H1 (cell line): Measurements from ENCODE around the gene HMCN2. TPM values are rescaled to one million over a fixed set of nuclear protein-coding genes. Genes with fewer than 3 reads are reported as not detected.

Source experiments
- CTCF ChIA-PET: fragments of 300-600 bp; sonication (Branson Sonifier 250); formaldehyde crosslinking; loops from one replicate; lab custom pipeline; 2021; ENCODE audit not compliant: partially characterized antibody; lab: Charles Lee
- POLR2A ChIA-PET: fragments of 300-600 bp; sonication (Branson Sonifier 250); formaldehyde crosslinking; loops from one replicate; lab custom pipeline; 2021; ENCODE audit warnings: inconsistent platforms; ENCODE audit not compliant: partially characterized antibody; lab: Charles Lee
- DNase-seq, 2 experiments: peaks; one replicate each; pipeline versions ENCODE4 v3.0.0 to v3.0.0-alpha.2; 2010 to 2022; ENCODE audit warnings: low spot score in 2 of 2, low read depth in 1 of 2, mixed read lengths in 1 of 2
- FAIRE-seq: peaks from 2 replicates; lab custom pipeline; 2011; peaks lifted over from hg19 to GRCh38; lab: Jason Lieb, UNC
- H2AFZ ChIP-seq: 2 replicates; pipeline ENCODE4 v1.8.1; 2012; ENCODE audit warnings: low read length, inconsistent platforms
- H2AK5ac ChIP-seq: 2 replicates; pipeline ENCODE4 v1.6.1; 2013; ENCODE audit warnings: low read depth, low read length
- H2BK120ac ChIP-seq: replicated peaks from 2 replicates; pipeline ENCODE3; 2013; ENCODE audit warnings: low read depth, low read length, inconsistent platforms
- H2BK12ac ChIP-seq: 2 replicates; pipeline ENCODE4 v1.6.1; 2013; ENCODE audit warnings: low read depth, low read length
- H2BK15ac ChIP-seq: 2 replicates; pipeline ENCODE4 v1.6.1; 2013; ENCODE audit warnings: low read length
- H2BK20ac ChIP-seq: 2 replicates; pipeline ENCODE4 v1.6.1; 2013; ENCODE audit warnings: low read length
- H2BK5ac ChIP-seq: 2 replicates; pipeline ENCODE4 v1.6.1; 2013; ENCODE audit warnings: low read depth, low read length
- H3K14ac ChIP-seq: 2 replicates; pipeline ENCODE4 v1.6.1; 2013; ENCODE audit warnings: inconsistent platforms; ENCODE audit not compliant: insufficient read length
- H3K18ac ChIP-seq: 2 replicates; pipeline ENCODE4 v1.6.1; 2013; ENCODE audit warnings: low read length; ENCODE audit errors: extremely low read depth
- H3K23ac ChIP-seq: 2 replicates; pipeline ENCODE4 v1.6.1; 2013; ENCODE audit warnings: inconsistent platforms; ENCODE audit not compliant: insufficient read length
- H3K23me2 ChIP-seq: 2 replicates; pipeline ENCODE4 v1.6.1; 2013; ENCODE audit warnings: low read depth, low read length
- H3K27ac ChIP-seq: 2 replicates; pipeline ENCODE4 v1.6.1; 2011; ENCODE audit warnings: low read depth, low read length, inconsistent platforms
- H3K27me3 ChIP-seq, 4 experiments: replicated peaks in 1 of 4; 1 replicate in 1 of 4; 2 replicates in 3 of 4; pipeline versions ENCODE4 v1.6.1 to v1.8.1; 2011 to 2013; ENCODE audit warnings: low read length in 3 of 4, mild to moderate bottlenecking in 3 of 4, inconsistent platforms in 2 of 4, mixed read lengths in 2 of 4, moderate library complexity in 1 of 4; ENCODE audit not compliant: control insufficient read depth in 3 of 4, insufficient read depth in 3 of 4; ENCODE audit errors: extremely low read depth in 1 of 4
- H3K36me3 ChIP-seq, 4 experiments: 2 replicates each; pipeline versions ENCODE4 v1.6.1 to v1.8.1; 2011 to 2013; ENCODE audit warnings: mild to moderate bottlenecking in 4 of 4, low read length in 3 of 4, moderate library complexity in 2 of 4, control low read depth in 1 of 4, inconsistent platforms in 1 of 4; ENCODE audit not compliant: insufficient read depth in 4 of 4, control insufficient read depth in 2 of 4
- H3K4ac ChIP-seq: replicated peaks from 2 replicates; pipeline ENCODE3; 2013; ENCODE audit warnings: low read length, low read depth, mixed read lengths, inconsistent platforms; ENCODE audit not compliant: insufficient read length
- H3K4me1 ChIP-seq, 4 experiments: replicated peaks in 1 of 4; 1 replicate in 1 of 4; 2 replicates in 3 of 4; pipeline versions ENCODE4 v1.6.1 to v1.8.1; 2011 to 2013; ENCODE audit warnings: low read length in 3 of 4, inconsistent platforms in 2 of 4, mixed read lengths in 1 of 4; ENCODE audit not compliant: insufficient read depth in 4 of 4, control insufficient read depth in 3 of 4
- H3K4me2 ChIP-seq, 2 experiments: 2 replicates each; pipeline versions ENCODE4 v1.6.1 to v1.8.1; 2011 to 2013; ENCODE audit warnings: low read depth in 2 of 2, low read length in 2 of 2, control low read depth in 1 of 2, inconsistent platforms in 1 of 2, mild to moderate bottlenecking in 1 of 2; ENCODE audit not compliant: insufficient read depth in 1 of 2
- H3K4me3 ChIP-seq, 4 experiments: fragments of 200-600, 300-600 bp in 1 of 4; sonication (generic), shearing (Covaris generic), sonication (Bioruptor Twin) in 1 of 4; 2 replicates each; pipeline versions ENCODE4 v1.5.1 to v1.8.1; 2011 to 2016; ENCODE audit warnings: low read length in 4 of 4, low read depth in 3 of 4, control low read depth in 2 of 4, inconsistent platforms in 2 of 4, mild to moderate bottlenecking in 2 of 4, mixed read lengths in 1 of 4, moderate library complexity in 1 of 4; ENCODE audit not compliant: insufficient read depth in 2 of 4; ENCODE audit errors: extremely low read depth in 1 of 4
- H3K56ac ChIP-seq: replicated peaks from 2 replicates; pipeline ENCODE3; 2013; ENCODE audit warnings: low read depth, mild to moderate bottlenecking, mixed read lengths, low read length, inconsistent platforms; ENCODE audit not compliant: insufficient read length
- H3K79me1 ChIP-seq: 2 replicates; pipeline ENCODE4 v1.6.1; 2013; ENCODE audit warnings: low read depth, low read length, control low read depth
- H3K79me2 ChIP-seq, 2 experiments: 2 replicates each; pipeline versions ENCODE4 v1.6.1 to v1.8.1; 2012 to 2013; ENCODE audit warnings: low read length in 2 of 2, mild to moderate bottlenecking in 2 of 2, inconsistent platforms in 1 of 2; ENCODE audit not compliant: insufficient read depth in 2 of 2, control insufficient read depth in 1 of 2
- H3K9ac ChIP-seq, 4 experiments: replicated peaks in 1 of 4; 1 replicate in 1 of 4; 2 replicates in 3 of 4; pipeline versions ENCODE4 v1.6.1 to v1.8.1; 2011 to 2013; ENCODE audit warnings: low read depth in 3 of 4, low read length in 3 of 4, control low read depth in 2 of 4, mild to moderate bottlenecking in 2 of 4, moderate library complexity in 2 of 4, inconsistent platforms in 1 of 4; ENCODE audit errors: extremely low read depth in 1 of 4
- H3K9me3 ChIP-seq, 2 experiments: 2 replicates each; pipeline versions ENCODE4 v1.6.1 to v1.8.1; 2012 to 2013; ENCODE audit warnings: mild to moderate bottlenecking in 2 of 2, moderate library complexity in 2 of 2, control low read depth in 1 of 2, inconsistent platforms in 1 of 2, low read depth in 1 of 2, low read length in 1 of 2, mixed read lengths in 1 of 2; ENCODE audit not compliant: insufficient read depth in 2 of 2
- H4K20me1 ChIP-seq, 2 experiments: replicated peaks in 1 of 2; 2 replicates each; pipeline versions ENCODE3 to v1.8.1; 2011 to 2013; ENCODE audit warnings: inconsistent platforms in 2 of 2, low read length in 2 of 2, mild to moderate bottlenecking in 1 of 2; ENCODE audit not compliant: insufficient read depth in 2 of 2, control insufficient read depth in 1 of 2
- H4K5ac ChIP-seq: 2 replicates; pipeline ENCODE4 v1.6.1; 2013; ENCODE audit warnings: low read length, low read depth, mixed read lengths, inconsistent platforms; ENCODE audit not compliant: insufficient read length
- H4K8ac ChIP-seq: 2 replicates; pipeline ENCODE4 v1.8.0; 2013; ENCODE audit warnings: mild to moderate bottlenecking, moderate library complexity, low read length, inconsistent platforms; ENCODE audit not compliant: insufficient read depth; ENCODE audit errors: extremely low read depth
- H4K91ac ChIP-seq: replicated peaks from 2 replicates; pipeline ENCODE3; 2013; ENCODE audit warnings: low read length, mixed read lengths, inconsistent platforms; ENCODE audit not compliant: insufficient read length
- CREB1 ChIP-seq: IDR thresholded peaks from 2 replicates; pipeline ENCODE4 v1.6.1; 2012; ENCODE audit warnings: inconsistent platforms
- EZH2 ChIP-seq: fragments of 200-600 bp; sonication (generic); IDR thresholded peaks from 2 replicates; pipeline ENCODE4 v1.7.1; 2012; ENCODE audit warnings: low read depth, mild to moderate bottlenecking, moderate library complexity, low read length, inconsistent platforms; ENCODE audit not compliant: severe bottlenecking
- GABPA ChIP-seq: IDR thresholded peaks from 2 replicates; pipeline ENCODE4 v1.6.1; 2011; ENCODE audit warnings: mild to moderate bottlenecking, low read length, moderate library complexity, borderline replicate concordance; ENCODE audit not compliant: insufficient read depth
- GTF2F1 ChIP-seq: IDR thresholded peaks from 2 replicates; pipeline ENCODE4 v1.6.1; 2012; ENCODE audit warnings: low read depth, low read length, improper control_type of control experiment, borderline replicate concordance
- JUND ChIP-seq: IDR thresholded peaks from 2 replicates; pipeline ENCODE4 v1.6.1; 2011; ENCODE audit warnings: mild to moderate bottlenecking, improper control_type of control experiment, low read length
- KDM1A ChIP-seq: fragments of 200-600, 300-600 bp; sonication (generic); IDR thresholded peaks from 2 replicates; pipeline ENCODE4 v1.7.1; 2016; ENCODE audit warnings: mild to moderate bottlenecking, low read length, borderline replicate concordance
- KDM5A ChIP-seq: fragments of 200-600 bp; IDR thresholded peaks from 2 replicates; pipeline ENCODE4 v1.7.1; 2012; ENCODE audit warnings: mild to moderate bottlenecking, low read length, inconsistent platforms, mixed read lengths
- NANOG ChIP-seq: IDR thresholded peaks from 2 replicates; pipeline ENCODE4 v1.6.1; 2011; ENCODE audit warnings: low read length, low read depth, mild to moderate bottlenecking, inconsistent platforms; ENCODE audit not compliant: insufficient read depth, poor library complexity, severe bottlenecking
- POU5F1 ChIP-seq: IDR thresholded peaks from 2 replicates; pipeline ENCODE4 v1.6.1; 2011; ENCODE audit warnings: low read depth, mild to moderate bottlenecking, low read length, moderate library complexity
- RNF2 ChIP-seq: fragments of 200-900, 300-1000 bp; sonication (generic); IDR thresholded peaks from 2 replicates; pipeline ENCODE4 v1.7.1; 2016; ENCODE audit warnings: borderline replicate concordance, low read depth, mild to moderate bottlenecking, antibody characterized with exemption, low read length; ENCODE audit not compliant: poor library complexity, severe bottlenecking; ENCODE audit errors: missing control alignments
- SIRT6 ChIP-seq: IDR thresholded peaks from one replicate; pipeline ENCODE4 v1.7.1; 2012; ENCODE audit warnings: low read length, inconsistent platforms
- SP1 ChIP-seq: IDR thresholded peaks from 2 replicates; pipeline ENCODE4 v1.6.1; 2011; ENCODE audit warnings: low read depth, low read length
- SP4 ChIP-seq: IDR thresholded peaks from 2 replicates; pipeline ENCODE4 v1.6.1; 2012; ENCODE audit warnings: low read length, inconsistent platforms
- TBP ChIP-seq: IDR thresholded peaks from 2 replicates; pipeline ENCODE4 v1.6.1; 2011; ENCODE audit warnings: low read depth, low read length, improper control_type of control experiment
- WGBS, 2 experiments: shearing (Covaris generic) in 1 of 2; methylation state at CpG; one replicate each; pipeline versions ENCODE4 v1.1.6 to v1.1.7; 2013 to 2015; ENCODE audit warnings: low lambda C conversion rate in 2 of 2, mixed read lengths in 2 of 2, inconsistent platforms in 1 of 2, low coverage in 1 of 2, missing lambda C conversion rate in 1 of 2; ENCODE audit not compliant: insufficient replicate concordance in 2 of 2, insufficient coverage in 1 of 2, insufficient read length in 1 of 2; ENCODE audit errors: extremely low coverage in 1 of 2, missing lambda C conversion rate in 1 of 2; 5-methylcytosine and 5-hydroxymethylcytosine counted together
- polyA plus RNA-seq, 7 experiments: library from polyadenylated mRNA; depleted of rRNA in 3 of 7; stranded (reverse) in 5 of 7; unstranded in 2 of 7; fragments of >200 nt in 5 of 7; fragments of 200-250 nt in 2 of 7; gene quantifications; 1 replicate in 5 of 7; 2 replicates in 1 of 7; 4 replicates in 1 of 7; pipeline versions ENCODE4 v1.2.1 to v1.2.3, GENCODE V29; 2011 to 2013; ENCODE audit warnings: missing spikeins in 2 of 7, mixed read lengths in 2 of 7
- total RNA-seq: library from RNA; stranded (reverse); fragmentation: NEBNext Ultra II Directional; extraction: Animal tissue kit (Norgen Biotek cat#: 25700); gene quantifications from 2 replicates; pipeline ENCODE4 v1.2.1, GENCODE V29; 2021

Gene HMCN2
- total and polyA plus RNA-seq, 2 of the 8 experiments (the other 6 are each of a cell fraction or from before 2014, with no cell fraction given): 5.0 to 9.1 TPM

DNA sequence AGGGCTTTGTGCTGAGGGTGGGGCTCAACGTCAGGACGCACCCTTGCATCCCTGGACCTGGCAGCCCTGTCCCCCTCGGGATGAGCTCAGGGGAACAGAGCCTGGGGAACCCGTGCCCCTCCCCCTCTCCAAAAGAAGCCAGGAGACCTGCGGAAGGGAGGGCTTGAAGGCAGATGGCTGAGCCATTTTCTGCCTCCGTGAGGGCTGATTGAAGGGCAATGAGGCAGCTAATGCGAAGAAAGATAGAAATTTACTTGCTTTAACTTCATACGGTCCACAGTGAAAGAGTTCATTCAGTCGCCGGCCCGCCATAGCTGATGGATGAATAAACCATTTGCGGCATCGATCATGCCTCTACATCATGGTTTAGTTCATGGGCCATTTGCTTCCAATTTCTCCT is 208.0 kb downstream of the HMCN2 start:
- no peak for TF ChIP-seq KDM5A
- no peak for TF ChIP-seq TBP
- no peak for TF ChIP-seq JUND
- TF ChIP-seq CREB1: no peak
- no peak for TF ChIP-seq GTF2F1
- TF ChIP-seq SP1: no peak
- no peak for TF ChIP-seq SP4
- TF ChIP-seq EZH2: no peak
- no peak for TF ChIP-seq KDM1A
- no peak for TF ChIP-seq SIRT6
- no peak for TF ChIP-seq POU5F1
- no peak for TF ChIP-seq NANOG
- no peak for TF ChIP-seq GABPA
- no peak for TF ChIP-seq RNF2
- CTCF ChIA-PET: interaction anchor here (0.9 to 13.0 kb wide), 4 partner anchors 10 to 209 kb away, joined by 3 to 136 read pairs (median 4); no protein-coding TSS in a partner anchor
- H2AK5ac ChIP-seq: 0 out of 2 replicates have a peak overlapping the region, but pooled peaks have one; percentile 24
- H3K4me2 ChIP-seq: peak overlapping the region; percentile 40 to 55
- no peak overlapping the region for H3K9ac ChIP-seq
- no peak overlapping the region for H3K14ac ChIP-seq
- H4K8ac ChIP-seq: 0 out of 2 replicates have a peak overlapping the region, but pooled peaks have one; percentile 62
- peak overlapping the region; percentile 75; the same call in 1 of the 2 replicates for H2BK12ac ChIP-seq
- FAIRE-seq (no peak), DNase-seq (no peak)
- no peak overlapping the region for H4K91ac ChIP-seq
- H3K23ac ChIP-seq: no peak overlapping the region
- H3K18ac ChIP-seq: peak overlapping the region; percentile 13
- no peaks in the 10 kb centered on the region for H3K27me3 ChIP-seq
- H3K79me1 ChIP-seq: no peaks in the 10 kb centered on the region; the same call in 1 of the 2 replicates
- 62% methylated on average over 12 of the region's 13 CpGs; no CpG with 5 or more reads in 1 of the 2 experiments for WGBS, 2 experiments
- no peak overlapping the region for H2AFZ ChIP-seq
- H3K4me3 ChIP-seq: 0 out of 8 replicates have a peak overlapping the region, but pooled peaks of 1 of the 4 experiments have one; percentile 27
- H2BK5ac ChIP-seq: peak overlapping the region; percentile 52; the same call in 1 of the 2 replicates
- H4K20me1 ChIP-seq: no peaks in the 10 kb centered on the region
- 0 out of 2 replicates have a peak, but pooled peaks cover 3% of the 10 kb centered on the region for H3K23me2 ChIP-seq
- H4K5ac ChIP-seq: no peak overlapping the region
- no peak overlapping the region; the same call in 1 of the 2 replicates for H3K27ac ChIP-seq
- H2BK15ac ChIP-seq: no peak overlapping the region
- no peak overlapping the region for H3K56ac ChIP-seq
- peaks cover 0 to 22% (median 12%) of the 10 kb centered on the region in 4 experiments; a peak in 6 of 7 replicates for H3K4me1 ChIP-seq
- H3K9me3 ChIP-seq: no peaks in the 10 kb centered on the region
- POLR2A ChIA-PET: interaction anchor here (1.2 to 1.5 kb wide), 2 partner anchors 9 to 26 kb away, joined by 3 to 5 read pairs; no protein-coding TSS in a partner anchor
- H3K4ac ChIP-seq: no peak overlapping the region
- H3K79me2 ChIP-seq: no peaks in the 10 kb centered on the region
- H2BK120ac ChIP-seq: no peak overlapping the region
- H3K36me3 ChIP-seq: peaks cover 0 to 20% (median 0%) of the 10 kb centered on the region in 4 experiments; a peak in 2 of 8 replicates
- H2BK20ac ChIP-seq: no peak overlapping the region
